GM11168 (cell line): ENCODE measurements around the gene MRPL58.
"Not testable (repeated sequence)": the region's sequence is repeated elsewhere in the genome, so short reads cannot be mapped to it uniquely, and the experiment has no call there.

Source experiments
- in situ Hi-C: fragments of 300-500 bp; cut with MboI; formaldehyde crosslinking; loops from one replicate; pipeline ENCODE4 v1.12.0; 2022; ENCODE audit warnings: low sequenced_read_pairs; ENCODE audit not compliant: unreplicated experiment

Gene MRPL58

GRCh38 chr17:75012346-75013091 is at the start of gene MRPL58:
MRPL58 (plus strand) TSS chr17:75012670; CDS start chr17:75012687, 17 bp downstream.
- in situ Hi-C loops: no loop called here

DNA sequence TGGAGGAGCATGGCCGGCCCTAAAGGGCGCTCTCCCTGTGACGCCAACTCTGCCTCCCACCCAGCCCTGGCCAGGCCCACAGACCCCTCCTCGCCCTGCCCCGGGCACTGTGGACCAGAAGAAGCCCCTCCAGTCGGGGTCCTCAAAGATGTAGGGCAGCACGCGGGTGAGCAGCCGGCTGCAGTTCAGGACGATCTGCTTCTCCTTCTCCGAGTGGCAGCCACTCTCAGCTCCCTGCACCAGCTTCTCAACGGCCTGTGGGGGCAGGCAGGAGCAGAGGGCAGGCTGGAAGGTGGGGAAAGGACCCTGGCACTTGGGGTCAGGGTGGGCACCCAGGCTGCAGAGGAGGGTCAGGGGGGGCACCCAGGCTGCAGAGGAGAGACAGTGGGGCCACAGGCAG is 48.8 kb upstream of the MRPL58 start:
- in situ Hi-C loops: no loop called here

- in situ Hi-C loops: no loop called here
Measured at GRCh38 chr17:74964246-74964761, 48.2 kb upstream of the MRPL58 start.

DNA sequence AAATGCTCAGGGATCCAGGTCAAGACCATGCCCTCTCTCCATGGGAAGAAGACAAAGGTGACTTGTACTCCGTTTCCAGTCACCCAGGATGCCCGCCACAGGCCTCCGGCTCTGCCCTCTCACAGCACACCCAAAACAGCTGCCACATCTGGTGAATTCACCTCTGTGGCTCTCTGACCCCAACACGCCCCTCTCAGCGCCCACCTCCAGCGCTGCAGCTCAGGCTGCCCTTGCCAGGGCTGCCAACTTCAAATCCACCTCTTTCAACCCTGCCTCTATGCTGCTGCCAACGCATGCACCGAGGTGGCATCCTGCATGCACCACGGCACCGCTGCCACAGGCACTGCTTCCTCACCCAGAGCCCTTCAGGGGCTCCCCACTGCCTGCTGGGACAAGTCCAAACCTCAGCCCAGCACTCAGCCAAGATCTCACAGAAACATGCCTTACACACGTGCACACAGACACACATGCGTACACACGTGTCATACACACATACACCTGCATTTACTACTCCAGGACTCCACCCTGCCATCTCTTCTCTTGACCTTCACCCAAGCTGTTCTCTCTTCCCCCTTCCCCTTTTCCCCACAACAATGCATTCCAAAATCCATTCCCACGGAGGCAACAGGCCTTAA is 47.4 kb upstream of the MRPL58 start:
- in situ Hi-C loops: no loop called here

DNA sequence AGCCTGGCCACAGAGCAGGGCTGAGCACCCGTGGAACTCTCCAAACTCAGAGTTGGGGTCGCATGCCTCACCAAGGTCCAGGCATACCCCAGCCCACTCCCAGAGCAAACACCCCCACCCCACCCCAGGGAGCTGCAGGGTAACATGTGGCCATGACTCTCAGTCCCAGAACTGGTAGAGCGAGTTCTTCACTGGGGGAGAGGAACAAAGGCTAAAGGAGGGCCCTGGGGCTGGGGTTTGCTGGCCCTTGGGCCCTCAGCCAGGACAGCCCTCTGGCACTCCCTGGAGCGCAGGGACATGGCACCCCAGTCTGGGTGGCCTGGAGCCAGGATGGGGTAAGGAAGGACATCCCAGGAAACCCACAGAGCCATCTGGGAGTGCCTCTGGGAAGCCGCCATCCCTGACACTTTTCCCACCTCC is 44.1 kb upstream of the MRPL58 start:
- in situ Hi-C loops: no loop called here

DNA sequence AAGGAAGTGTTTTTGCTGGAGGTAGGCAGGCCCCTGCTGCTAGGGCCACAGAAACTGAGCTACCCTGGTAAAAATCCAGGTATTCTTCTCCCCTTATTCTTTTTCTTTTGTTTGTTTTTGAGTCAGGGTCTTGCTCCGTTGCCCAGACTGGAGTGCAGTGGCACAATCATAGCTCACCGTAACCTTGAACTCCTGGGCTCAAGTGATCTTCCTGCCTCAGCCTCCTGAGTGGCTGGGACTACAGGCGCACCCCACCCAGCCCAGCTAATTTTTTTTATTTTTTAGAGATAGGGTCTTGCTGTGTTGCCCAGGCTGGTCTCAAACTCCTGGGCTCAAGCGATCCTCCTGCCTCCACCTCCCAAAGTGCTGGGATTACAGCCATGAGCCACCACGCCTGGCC is 43.0 kb upstream of the MRPL58 start:
- in situ Hi-C loops: not testable (repeated sequence)

DNA sequence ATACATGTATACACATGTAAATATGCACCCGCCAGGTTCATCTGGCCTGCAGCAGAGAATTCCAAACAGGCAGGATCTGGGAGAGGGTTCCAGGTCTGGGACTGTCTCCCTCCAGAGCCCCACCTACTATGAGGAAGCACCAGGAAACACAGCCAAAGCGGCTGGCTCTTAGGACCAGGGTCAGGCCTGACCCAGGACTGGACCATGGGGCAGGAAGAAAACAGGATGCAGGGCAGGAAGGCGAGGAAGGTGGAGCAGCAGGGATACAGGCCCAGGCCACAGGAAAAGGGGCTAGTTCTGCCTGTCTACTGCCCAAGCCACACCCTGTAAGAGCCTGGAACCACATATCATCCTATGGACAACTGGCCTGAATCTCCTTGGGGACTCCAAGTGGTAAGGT is 42.1 kb upstream of the MRPL58 start:
- in situ Hi-C loops: no loop called here

GRCh38 chr17:74971069-74971841 is 41.2 kb upstream of the MRPL58 start:
- in situ Hi-C loops: no loop called here

DNA sequence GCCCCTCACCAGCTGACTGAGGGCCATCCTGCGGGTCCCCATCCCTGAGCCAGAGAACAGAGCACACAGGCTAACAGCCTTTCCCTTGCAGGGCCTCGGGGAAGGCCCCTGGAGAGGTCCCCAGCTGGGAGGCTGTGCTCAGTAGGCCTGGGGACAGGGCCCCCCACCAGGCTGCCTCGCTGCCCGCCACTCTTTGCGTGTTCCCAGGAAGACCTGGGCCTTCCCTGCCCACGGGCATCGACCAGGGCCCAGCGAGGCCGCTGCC is 40.7 kb upstream of the MRPL58 start:
- in situ Hi-C loops: no loop called here

- in situ Hi-C loops: no loop called here
Measured at GRCh38 chr17:74972107-74972972, 40.1 kb upstream of the MRPL58 start, which contains the start of gene HID1. HID1 (minus strand) TSS chr17:74972759; CDS start chr17:74972656, 103 bp downstream.

DNA sequence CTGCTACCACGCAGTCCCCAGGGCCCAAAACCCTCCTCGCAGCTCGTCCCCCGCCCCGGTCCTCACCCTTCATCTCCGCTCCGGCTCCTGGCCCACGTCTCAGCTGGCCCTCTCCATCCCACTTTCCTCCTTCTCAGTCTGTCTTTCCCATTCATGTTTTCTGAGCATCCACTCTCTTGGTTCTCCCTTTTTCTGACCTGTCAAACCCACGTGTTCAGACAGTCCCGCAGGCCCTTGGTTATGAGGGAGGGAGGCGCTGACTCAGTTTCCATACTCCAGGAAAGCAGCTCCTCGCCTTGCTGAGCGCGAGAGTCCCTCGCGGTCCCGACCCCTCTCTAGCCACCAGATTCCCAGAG is 39.5 kb upstream of the MRPL58 start:
- in situ Hi-C loops: no loop called here

GRCh38 chr17:74975943-74976342 is 36.5 kb upstream of the MRPL58 start:
- in situ Hi-C loops: no loop called here

DNA sequence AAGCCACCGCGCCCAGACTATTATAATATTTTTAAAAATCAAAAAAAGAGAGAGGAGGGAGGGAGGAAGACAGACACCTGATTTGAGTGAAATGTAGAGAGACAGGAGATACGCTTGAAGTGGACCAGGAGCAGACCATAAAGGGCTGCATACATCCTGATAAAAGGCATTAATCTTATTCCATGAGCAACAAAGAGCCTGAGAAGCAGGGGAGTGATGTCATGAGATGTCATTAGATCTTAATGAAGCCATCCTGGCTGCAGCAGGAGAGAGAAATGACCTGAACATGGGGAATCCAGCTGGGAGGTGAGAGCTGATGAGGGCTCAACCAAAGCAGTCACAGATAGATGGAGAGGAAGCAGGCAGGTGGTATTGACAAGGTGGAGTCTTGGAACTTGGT is 34.7 kb upstream of the MRPL58 start:
- in situ Hi-C loops: no loop called here

DNA sequence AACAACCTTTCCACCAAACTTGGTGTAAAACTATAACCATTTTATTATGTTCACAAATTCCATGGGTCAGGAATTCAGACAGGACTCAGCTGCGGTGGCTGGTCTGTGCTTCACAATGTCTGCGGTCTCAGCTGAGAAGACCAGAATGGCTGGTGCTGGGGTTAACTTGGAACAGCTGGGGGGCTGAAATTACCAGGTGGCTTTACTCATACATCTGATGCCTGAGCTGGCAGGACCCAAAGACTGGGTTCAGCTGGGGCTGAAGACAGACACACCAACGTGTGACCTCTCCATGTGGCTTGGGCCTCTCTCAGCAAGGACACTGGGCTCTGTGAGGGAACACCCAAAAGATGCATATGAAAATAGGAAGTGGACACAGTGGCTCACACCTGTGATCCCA is 34.2 kb upstream of the MRPL58 start:
- in situ Hi-C loops: no loop called here

GRCh38 chr17:74979408-74980146 is 32.9 kb upstream of the MRPL58 start:
- in situ Hi-C loops: no loop called here

GRCh38 chr17:74981318-74981978 is 31.0 kb upstream of the MRPL58 start:
- in situ Hi-C loops: no loop called here

- in situ Hi-C loops: no loop called here
Measured at GRCh38 chr17:74981979-74982662, 30.3 kb upstream of the MRPL58 start.

DNA sequence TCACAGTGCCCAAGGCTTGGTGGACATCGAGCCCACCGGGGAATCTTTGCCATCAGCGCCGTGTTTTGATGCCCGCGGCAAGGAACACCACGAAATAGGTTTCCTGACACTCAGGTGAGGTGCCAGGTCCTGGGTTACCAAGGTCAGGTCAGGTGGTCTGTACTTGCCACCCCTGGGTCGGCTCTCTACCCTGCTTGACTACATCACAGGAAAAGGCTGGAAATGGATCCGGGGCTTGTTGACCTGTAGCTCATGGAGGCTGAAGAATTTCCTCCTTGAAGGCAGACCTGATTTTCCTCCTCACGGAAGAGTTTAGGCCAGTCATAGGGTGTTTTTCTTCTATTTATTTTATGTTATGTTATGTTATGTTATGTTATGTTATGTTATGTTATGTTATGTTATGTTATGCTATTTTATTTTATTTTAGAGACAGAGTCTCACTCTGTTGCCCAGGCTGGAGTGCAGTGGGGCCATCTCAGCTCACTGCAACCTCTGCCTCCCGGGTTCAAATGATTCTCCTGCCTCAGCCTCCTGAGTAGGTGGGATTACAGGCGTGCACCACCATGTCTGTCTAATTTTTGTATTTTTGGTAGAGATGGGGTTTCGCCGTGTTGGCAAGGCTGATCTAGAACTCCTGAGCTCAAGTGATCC is 29.7 kb upstream of the MRPL58 start:
- in situ Hi-C loops: not testable (repeated sequence)
